Activated CD8-positive, alpha-beta memory T cell treated with anti-CD3 and anti-CD28 coated beads, Interleukin-2, amount 50 U/mL, for 1 hour (primary cell): Measurements from ENCODE around the gene LUZP1.
"Not testable (repeated sequence)": the region's sequence is repeated elsewhere in the genome, so short reads cannot be mapped to it uniquely, and the experiment has no call there.

ENCODE experiments used
- DNase-seq: peaks from one replicate; pipeline ENCODE4 v3.0.0-alpha.2; 2020; ENCODE audit errors: extremely low read depth

The LUZP1 gene

DNA sequence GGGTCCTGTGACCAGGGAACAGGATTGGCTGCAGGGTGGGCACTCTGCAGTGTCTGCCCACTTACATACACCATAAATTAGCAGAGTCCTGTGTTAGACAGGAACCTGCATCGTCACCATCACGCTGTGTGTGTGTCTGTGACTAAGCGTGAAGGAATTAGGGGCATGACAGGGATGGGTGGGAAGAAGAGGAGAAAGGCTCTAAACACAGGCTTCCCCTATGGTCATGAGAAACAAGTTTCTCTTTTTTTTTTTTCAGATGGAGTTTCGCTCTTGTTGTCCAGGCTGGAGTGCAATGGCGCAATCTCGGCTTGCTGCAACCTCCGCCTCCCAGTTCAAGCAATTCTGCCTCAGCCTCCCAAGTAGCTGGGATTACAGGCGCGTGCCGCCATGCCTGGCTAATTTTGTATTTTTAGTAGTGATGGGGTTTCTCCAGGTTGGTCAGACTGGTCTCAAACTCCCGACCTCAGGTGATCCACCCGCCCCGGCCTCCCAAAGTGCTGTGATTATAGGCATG is 20.3 kb upstream of the LUZP1 start:
- not testable (repeated sequence) for DNase-seq

DNA sequence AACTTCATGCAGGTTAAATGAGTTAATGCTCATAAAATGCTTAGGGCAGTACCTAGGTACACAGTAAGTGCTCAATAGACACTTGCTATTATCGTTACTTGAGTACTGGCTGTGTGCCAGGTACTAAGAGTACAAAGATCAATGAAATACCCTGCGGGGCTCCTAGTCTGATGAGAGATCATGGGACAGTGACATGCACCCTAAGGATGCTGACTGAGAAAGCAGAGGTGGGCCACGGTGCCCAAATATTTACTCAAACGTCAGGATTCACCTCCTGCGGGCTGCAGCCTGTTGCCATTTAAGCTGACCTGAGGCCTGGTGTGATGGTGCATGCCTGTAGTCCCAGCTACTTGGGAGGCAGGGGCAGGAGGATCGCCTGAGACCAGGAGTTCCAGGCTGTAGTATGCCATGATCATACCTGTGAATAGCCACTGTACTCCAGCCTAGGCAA is 19.8 kb upstream of the LUZP1 start:
- no peak for DNase-seq

DNA sequence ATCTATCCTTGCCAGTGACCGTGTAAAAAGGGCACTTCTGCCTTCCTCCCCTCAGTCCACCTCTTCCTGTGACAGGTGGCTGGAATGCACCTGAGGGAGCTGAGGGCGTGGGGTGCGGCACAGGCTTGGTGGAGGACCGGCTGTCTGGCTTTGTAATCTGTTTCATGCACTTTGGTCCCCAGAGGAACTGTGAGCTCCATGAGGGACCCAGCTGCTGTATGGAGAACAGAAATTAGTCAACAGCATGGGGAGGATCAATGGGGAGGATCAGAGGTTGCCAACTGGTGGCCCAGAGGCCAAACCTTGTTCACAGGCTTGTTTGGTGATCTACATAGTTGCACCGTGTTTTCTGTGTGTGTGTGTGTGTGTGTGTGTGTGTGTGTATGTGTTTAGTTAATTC is 19.0 kb upstream of the LUZP1 start:
- no peak for DNase-seq

DNA sequence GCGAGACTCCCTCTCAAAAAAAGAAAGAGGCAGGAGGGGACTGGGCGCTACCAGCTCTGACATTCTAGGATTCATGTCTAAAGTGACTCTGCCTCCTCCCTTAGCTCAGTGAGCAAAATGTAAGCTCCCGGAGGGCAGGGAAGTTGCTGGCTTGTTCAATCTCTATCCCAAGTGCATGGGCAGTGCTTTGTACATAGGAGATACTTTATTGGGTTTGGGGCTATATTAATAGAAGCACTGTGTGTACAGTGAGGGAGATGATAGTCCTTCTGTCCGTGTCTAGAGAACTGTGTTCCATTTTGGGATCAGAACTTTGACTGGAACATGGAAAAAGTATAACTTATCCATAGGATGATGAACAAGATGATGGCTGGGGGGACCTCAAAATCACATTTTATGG is 16.7 kb upstream of the LUZP1 start:
- DNase-seq: no peak

DNA sequence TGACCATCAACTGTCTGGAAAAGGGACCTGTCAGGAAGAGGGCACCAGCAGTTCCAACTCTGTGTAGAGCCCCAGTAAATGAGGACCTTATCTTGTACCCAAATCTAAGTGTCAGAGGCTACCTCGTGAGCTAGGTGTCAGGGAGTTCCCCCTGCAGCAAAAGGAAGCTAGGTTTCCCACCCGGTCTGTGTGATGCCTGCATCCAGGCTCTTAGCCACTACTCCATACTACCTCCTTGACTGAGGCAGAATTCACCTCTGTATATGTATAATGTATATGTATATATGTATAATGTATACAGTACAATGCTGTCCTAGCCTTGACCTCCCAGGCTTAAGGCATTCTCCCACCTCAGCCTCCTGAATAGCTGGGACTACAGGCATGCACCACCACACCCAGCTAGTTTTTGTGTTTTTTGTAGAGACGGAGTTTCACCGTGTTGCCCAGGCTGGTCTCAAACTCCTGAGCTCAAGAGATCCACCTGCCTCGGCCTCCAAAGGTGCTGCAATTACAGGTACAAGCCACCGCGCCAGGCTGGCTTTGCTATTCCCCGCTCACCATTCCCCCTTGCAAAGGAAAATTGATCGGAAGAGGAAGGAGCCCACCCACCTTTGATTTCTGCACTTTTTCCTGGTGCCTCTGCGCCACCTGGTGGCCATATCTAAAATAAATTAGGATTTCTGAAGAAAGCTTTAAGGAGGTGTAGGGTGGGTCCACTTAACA is 15.7 kb upstream of the LUZP1 start:
- DNase-seq: no peak

DNA sequence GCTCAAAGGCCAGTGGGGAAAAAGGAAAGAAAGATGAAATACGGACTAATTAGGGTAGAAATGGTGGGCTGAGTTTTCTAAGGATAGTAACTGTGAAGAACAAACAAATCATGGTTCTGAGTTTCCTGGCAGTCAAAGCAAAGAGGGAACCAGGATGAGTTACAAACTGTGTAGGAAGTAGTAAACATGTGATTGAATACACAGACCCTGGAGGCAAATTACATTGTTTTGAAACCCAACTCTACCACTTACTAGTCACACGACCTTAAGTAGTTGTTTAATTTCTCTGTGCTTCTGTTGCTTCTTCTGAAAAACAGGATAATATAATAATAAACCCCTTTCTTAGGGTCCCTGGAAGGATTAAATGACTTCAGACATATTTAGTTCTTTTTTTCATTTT is 11.2 kb upstream of the LUZP1 start:
- no peak for DNase-seq

DNA sequence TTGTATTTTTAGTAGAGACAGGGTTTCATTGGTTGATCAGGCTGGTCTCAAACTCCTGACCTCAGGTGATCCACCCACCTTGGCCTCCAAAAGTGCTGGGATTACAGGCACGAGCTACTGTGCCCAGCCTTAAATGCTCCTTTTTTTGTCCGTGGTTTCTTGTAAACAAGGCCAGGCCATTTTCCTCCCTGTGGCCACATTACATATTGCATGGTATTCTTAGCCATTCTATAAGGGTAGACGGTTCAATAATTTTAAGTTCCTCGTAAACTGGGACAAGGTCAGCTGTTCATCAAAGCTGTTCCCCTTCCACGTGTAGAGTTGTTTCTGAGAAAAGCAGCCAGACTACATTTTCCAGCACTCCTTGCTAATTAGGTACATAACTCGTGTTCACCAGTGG is 10.3 kb upstream of the LUZP1 start:
- DNase-seq: no peak

- no peak for DNase-seq
Measured at GRCh38 chr1:23178414-23178813, 9.8 kb upstream of the LUZP1 start.

- DNase-seq: no peak
Measured at GRCh38 chr1:23177438-23178380, 9.1 kb upstream of the LUZP1 start.

DNA sequence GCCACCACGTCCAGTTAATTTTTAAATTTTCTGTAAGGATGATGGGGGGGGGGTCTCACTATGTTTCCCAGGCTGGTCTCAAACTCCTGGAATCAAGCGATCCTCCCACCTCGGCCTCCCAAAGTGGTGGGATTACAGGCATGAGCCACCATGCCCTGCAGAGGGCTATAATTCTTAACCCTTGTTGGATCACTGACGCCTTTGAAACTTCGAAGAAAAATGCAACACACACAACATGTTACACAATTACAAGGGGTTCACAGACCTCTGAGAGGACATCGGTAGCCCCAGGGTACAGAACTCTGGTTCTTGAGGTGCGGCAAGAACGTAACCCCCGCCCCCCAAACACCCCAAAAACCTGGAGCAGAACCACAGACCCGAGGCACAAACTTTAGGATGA is 8.4 kb upstream of the LUZP1 start:
- no peak for DNase-seq

GRCh38 chr1:23174426-23175110 is 5.9 kb upstream of the LUZP1 start:
- no peak for DNase-seq

- DNase-seq: no peak
Measured at GRCh38 chr1:23171181-23171755, 2.6 kb upstream of the LUZP1 start.

DNA sequence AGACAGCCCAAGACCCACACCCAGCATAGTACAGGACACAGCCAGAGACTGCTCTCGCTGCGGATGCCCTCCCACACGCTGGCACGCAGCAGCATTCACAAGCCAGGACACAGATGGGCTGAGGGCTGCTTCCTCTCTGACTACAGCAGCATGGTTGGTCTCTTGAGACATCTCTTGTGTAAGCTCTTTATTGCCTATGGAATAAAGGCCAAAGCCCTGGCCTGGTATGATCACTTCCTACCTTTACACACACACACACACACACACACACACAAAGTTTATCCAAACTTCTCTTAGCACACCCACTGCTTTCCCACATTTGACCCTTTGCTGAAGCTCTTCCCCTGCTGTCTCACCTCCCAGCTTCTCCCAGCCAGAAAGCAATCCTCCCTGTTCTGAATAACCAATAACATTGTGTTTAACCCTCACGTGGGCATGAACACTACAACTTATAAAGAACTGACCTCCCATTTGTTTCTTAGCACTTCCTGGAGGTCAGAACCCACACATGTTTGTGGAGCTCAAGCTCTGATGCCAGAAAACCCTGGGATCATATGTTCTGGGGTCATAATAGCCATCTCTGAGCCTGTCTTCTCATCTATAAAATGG is 1.2 kb upstream of the LUZP1 start:
- no peak for DNase-seq

- no peak for DNase-seq
Measured at GRCh38 chr1:23169195-23169575, 529 bp upstream of the LUZP1 start.

DNA sequence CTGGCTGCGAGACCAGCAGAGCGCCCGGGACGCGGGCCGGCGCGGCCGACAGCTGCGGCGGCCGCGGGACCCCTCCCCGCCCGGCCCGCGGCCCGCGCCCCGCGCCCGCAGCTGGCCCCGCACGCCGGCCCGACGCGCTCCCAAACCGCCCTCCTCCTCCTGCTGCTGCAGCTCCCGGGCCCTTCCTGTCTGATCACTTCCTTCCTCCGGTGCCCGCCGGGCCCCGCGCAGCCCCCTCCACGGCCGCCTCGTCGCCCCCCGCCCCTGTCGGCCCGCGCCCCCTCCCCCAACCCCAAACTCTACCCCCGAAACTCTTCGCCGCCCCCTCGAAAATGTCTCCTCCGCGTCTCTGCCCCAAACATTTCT is 594 bp downstream of the LUZP1 start:
- no peak for DNase-seq

- no peak for DNase-seq
Measured at GRCh38 chr1:23167353-23168078, 1.1 kb downstream of the LUZP1 start.

GRCh38 chr1:23166854-23167253 is 1.8 kb downstream of the LUZP1 start:
- DNase-seq: no peak

GRCh38 chr1:23163395-23163794 is 5.3 kb downstream of the LUZP1 start:
- no peak for DNase-seq

GRCh38 chr1:23159963-23160877 is 8.4 kb downstream of the LUZP1 start:
- no peak for DNase-seq

GRCh38 chr1:23156940-23157339 is 11.7 kb downstream of the LUZP1 start:
- no peak for DNase-seq
